ENCODE results near the gene PRKN.

Gene PRKN

GRCh38 chr6:162526960-162527359 is 200.6 kb downstream of the PRKN start:
- DNase-seq: no peak

DNA sequence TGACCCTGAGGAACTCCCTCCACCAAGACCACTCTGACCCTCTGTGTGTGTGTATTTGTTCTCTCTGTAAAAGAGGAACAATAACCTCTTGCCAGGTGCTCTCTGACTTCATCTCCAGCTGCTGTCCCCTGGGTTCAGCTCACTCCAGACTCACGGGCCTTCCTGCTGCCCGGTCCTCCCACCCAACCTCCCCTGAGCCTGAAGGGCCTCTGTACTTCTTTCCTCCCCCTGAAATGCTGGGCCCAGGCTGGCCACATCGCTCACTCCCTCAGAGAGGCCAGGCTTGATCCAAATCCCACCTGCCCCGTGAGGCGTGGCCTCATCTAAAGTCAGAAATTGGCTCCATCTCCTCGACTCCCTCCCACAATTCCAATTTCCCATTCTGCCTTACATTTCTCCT is 202.4 kb downstream of the PRKN start:
- DNase-seq: no peak

DNA sequence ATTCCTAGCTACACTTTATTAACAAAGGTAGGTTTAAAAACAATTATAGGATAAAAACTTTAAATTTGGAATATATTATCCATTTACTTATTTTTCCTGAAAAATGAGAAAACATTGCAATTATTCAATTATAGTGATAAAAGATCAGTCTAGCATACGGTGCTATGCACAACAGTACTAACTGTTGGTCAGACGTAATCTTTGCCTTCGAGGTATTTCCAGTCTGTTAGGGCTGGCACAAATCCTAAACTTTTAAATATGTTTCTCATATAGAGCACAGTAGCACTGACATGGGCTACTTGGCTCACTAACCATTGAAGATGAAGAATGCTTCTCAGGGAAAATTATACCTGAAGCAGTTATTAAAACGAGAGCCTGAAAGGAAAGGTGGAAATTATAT is 214.8 kb downstream of the PRKN start:
- no peak for DNase-seq

DNA sequence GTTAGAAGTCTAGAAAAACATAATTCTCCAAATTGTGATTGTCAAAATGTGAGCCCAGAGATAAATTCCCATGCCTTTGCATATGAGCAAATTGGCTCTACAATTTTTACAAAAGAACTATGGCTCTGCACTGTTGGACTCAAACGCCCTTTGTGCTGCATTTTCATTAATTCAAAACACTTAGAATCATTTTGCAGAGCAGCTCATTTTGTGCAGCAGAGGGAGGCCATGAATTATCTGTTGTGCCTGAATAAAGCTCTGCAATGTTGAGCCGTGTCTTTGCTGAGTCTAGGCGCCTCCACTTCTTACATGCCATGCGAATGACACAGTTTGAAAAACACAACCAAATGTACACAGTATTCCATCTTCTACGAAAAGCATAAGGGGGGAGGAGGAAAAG is 230.2 kb downstream of the PRKN start:
- DNase-seq: no peak

DNA sequence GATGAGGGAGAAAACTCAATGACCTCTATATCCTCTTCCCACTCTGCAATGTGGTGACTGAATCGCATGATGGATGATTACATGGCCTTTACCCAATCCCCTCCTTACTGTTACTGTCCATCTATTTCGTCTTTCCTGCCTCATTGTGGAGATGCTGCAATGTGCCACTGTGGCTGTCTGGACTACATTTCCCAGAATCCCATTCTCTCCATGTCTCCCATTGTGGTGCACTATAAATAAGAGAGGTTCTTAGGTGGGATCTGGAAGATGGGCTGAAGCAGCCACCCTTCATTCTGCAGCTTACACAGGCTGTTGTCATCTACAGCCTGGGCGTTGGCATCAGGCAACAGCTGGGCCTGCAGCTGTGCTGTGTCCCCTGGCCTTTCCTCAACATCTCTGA is 233.6 kb downstream of the PRKN start:
- no peak for DNase-seq

DNA sequence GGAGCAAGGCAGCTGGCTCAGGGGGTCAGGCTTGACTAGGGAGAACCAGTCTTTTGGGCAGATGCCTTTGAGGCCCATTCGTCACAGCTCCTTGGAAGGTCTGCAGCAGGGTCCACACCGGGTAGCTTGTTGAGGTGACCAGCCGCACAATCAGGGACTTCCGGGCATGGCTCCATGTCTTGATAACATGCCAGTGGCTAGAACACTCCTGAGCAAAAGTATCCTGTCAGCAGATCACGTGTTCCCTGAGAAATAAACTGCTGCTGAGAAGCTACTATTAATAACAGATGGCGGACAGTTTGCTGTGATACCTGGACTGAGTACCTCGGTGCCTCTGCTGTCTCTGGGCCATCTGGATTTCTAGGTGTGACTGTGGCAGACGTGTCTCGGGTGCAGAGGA is 235.9 kb downstream of the PRKN start:
- DNase-seq: no peak

DNA sequence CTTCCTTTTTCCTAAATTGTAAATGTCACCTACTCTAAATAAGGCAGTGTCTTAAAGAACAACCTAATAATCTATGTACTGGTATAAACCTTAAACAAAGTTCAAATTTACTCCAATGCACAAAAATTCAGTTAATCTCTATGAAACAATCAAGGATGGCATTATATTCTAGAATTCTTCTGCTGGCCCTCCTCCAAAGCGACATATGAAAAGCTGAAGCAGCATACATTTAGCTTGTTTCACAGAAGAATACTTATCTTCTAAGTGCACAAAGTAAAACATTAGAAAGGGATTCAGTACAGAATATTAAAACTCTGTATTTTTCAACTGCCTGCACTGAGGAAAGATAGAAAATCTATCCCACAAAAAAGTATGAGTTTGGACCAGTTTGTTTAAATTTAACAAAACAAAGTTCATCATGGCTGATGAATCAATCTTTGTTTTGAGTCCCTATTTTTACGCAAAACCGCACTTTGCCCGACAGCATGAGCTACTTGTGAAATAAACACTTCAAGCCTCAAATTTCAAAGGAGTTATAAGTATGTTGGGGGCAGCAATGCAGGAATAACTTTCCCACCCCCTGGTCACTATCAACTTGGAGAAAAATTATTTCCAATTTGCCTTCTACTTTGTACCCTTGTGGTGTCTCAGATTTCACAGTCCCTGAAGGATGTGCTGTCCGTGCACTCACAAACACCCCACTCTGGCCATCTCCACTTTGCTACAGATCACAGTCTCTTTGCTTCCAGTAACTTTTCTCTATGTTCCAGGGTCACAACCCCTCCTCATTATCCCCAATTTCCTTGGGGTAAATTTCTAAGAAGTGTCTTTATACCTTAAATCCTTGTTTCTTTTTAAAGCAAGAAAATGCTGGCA is 238.2 kb downstream of the PRKN start:
- no peak for DNase-seq

- no peak for DNase-seq
These were observed 239.1 kb downstream of the PRKN start for GRCh38 chr6:162488444-162488843.

GRCh38 chr6:162485464-162485863 is 242.1 kb downstream of the PRKN start:
- DNase-seq: no peak

- DNase-seq: no peak
These were observed 245.6 kb downstream of the PRKN start for GRCh38 chr6:162481938-162482337.

- no peak for DNase-seq
These were observed 246.2 kb downstream of the PRKN start for GRCh38 chr6:162481320-162481719.

- DNase-seq: no peak
These were observed 249.3 kb downstream of the PRKN start for GRCh38 chr6:162478192-162478671.

DNA sequence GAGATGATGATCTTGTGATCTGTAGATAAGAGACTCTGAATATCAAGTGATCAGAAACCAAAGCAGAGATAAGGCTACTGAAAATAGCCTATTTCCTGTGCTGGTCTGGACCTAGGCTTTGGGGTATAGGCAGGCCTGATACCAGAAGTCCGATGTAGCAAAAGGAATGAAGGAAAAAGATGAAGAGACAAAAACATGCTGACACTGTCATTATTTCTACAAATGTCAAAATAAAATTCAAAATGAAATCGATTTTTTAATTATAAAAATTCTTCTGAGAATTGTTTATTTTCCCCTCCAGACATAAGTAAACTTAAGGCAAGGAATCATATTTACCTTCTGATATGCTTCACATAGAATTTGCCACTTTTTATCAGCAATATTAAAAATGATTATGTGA is 252.8 kb downstream of the PRKN start:
- DNase-seq: no peak

DNA sequence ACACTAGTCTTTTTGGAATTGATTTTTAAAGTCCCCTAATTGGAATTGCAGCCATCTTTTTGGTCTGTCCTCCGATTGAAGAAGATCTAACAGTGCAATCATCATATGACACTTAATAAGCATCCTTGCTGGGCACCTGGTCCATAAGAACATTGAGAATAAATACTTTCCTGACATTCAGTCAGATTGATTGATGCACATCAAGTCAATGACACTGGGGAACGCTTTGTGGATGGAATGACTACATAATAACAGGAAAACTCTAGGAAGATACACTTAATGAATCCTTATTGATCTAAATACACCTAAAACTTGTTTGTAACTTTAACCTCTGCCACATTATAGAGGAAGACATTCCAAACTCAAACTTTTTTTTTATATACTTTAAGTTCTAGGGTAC is 255.7 kb downstream of the PRKN start:
- DNase-seq: no peak

DNA sequence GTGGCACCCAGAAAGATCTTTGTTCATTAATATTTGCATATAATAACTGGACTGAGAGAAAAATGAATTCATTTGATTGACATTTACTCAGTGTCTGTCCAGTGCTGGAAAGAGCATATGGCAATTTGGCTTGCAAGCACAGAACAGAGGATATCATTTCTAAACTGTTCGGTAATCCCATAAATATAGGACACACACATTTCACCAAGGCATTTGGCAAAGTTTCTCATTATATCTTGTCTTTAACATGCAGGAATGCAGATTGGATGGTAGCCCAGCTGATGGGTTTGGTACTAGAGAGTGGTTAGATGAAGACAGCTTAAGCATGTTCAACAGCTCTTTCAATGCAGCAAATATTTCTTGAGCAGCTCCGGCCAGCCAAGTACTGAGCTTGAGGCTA is 259.2 kb downstream of the PRKN start:
- no peak for DNase-seq

DNA sequence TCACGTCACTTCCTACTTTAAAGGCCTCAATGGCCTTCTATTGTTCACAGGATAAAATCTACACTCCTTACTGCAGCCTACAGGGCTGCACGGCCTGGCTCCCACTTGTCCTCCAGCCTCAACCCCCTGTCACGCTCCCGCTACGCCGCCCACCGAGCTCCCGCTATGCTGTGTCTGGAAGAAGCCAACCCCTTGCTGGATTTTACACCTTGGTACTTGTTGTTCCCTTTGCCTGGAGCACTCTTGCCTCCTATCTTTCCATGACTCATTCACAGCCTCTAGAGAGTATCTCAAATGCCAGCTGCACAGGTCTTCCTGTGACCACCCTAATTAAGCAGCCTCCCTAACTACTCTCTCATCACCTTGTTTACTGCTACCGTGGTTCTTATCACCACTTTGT is 259.9 kb downstream of the PRKN start:
- no peak for DNase-seq

GRCh38 chr6:162463576-162463975 is 264.0 kb downstream of the PRKN start:
- no peak for DNase-seq

DNA sequence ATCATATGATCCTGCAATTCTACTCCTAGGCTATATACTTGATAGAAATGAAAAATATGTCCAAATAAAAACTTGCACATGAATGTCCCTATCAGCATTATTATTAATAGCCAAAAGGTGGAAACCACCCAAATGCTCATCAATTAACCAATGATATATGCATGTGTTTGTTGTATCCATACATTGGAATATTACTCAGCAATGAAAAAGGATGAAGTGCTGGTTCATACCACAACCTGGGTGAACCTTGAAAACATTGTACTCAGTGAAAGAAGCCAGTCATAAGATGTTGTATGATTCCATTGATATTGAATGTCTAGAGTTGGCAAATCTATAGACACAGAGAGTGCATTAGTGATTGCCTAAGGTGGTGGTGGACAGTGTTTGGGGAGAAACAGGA is 267.6 kb downstream of the PRKN start:
- DNase-seq: no peak

DNA sequence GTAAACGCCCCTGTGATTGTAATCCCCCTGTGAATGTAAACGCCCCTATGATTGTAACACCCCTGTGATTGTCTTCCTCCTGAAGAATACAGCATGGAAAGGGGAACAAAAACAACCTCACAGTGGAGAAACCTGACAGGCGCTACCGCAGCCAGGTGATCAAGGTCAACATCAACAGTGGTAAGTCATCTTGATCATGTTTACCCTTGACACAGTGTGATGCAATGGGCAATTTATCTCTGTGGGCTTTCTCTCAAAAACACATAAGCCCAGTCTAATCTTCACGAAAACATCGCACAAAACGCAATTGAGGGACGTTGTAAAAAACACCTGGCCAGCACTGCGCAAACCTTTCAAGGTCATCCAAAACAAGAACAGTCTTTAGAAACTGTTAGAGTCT is 277.2 kb downstream of the PRKN start:
- no peak for DNase-seq

GRCh38 chr6:162448294-162448693 is 279.3 kb downstream of the PRKN start:
- DNase-seq: no peak

DNA sequence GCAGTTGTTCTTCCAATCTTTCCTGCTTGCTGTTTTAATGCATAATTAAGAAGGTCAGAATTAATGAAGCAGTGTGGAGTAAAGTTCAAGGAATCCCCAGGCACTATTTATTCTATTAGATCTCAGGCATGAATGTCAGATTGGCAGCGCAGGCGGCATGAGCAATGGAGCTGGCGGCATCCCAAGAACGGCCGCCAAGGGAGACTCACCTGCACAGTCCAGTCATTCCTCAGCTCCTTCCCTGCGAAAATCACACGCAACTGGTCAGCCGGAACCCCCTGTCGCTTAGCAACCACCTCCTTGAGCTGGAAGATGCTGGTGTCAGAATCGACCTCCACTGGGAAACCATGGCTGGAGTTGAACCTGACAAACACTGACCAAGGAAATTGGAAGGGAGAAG is 284.5 kb downstream of the PRKN start:
- DNase-seq: no peak

DNA sequence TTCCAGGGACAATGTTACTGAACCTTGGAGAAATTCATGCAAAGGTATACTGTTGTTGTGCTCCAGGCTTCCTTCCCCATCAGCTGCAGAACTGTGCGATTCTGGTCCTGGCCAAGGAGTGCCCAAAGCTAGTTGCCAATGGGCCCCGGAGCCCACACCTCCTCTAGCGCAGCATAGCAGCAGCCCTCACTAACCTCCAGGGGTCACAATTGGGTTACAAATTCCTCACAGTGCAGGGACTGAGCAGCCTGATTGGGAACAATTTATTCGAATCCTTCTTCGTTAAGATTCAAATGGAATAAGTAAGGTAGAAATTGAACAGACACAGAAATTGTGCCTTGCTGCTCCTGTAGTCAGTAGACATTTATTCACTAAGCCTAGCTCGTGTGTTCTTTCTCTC is 284.9 kb downstream of the PRKN start:
- DNase-seq: no peak

DNA sequence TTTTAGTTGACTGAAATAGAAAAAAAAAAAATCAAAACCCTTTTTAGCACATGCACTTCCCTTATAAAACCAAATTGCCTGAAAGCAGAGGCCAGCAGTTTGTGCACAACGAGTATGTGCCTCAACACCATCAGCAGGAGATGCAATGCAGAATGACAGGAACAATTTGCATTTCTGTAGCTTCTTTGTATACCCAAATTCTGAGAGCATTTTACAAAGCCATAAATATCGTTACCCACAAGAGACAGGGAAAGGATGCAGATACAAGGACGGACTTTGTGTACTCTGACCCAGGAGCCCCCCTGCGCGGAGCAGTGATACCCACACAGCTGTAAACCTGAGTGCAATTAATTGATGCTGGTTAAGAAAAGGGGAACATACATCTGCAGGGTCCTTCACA is 285.6 kb downstream of the PRKN start:
- DNase-seq: no peak

- DNase-seq: no peak
These were observed 288.6 kb downstream of the PRKN start for GRCh38 chr6:162438980-162439379.

GRCh38 chr6:162435071-162435470 is 292.5 kb downstream of the PRKN start:
- no peak for DNase-seq

Measured in activated T-cell treated with anti-CD3 and anti-CD28 coated beads, Interleukin-2, amount 50 U/mL, for 48 hours (primary cell).